BLaER1 treated with 17β-estradiol and CSF1 and Interleukin-3, amounts not matched to agents 10 nM and 100 nM (cell line): ENCODE data around the gene FGFR2.
A peak's percentile ranks its signal among the peaks of the same experiment; 100 is the strongest.
"Not testable (repeated sequence)": the region's sequence is repeated elsewhere in the genome, so short reads cannot be mapped to it uniquely, and the experiment has no call there.

Experiments
- H3K27ac ChIP-seq, 11 experiments: shearing (Covaris generic); formaldehyde crosslinking; 2 replicates each; pipeline ENCODE4 v1.8.1; 2022
- H3K27me3 ChIP-seq, 11 experiments: shearing (Covaris generic); formaldehyde crosslinking; 2 replicates each; pipeline ENCODE4 v1.8.1; 2022
- H3K36me3 ChIP-seq, 11 experiments: shearing (Covaris generic); formaldehyde crosslinking; 2 replicates each; pipeline ENCODE4 v1.8.1; 2022
- H3K4me1 ChIP-seq, 10 experiments: shearing (Covaris generic); formaldehyde crosslinking; 2 replicates each; pipeline ENCODE4 v1.8.1; 2022
- H3K4me2 ChIP-seq, 11 experiments: shearing (Covaris generic); formaldehyde crosslinking; 2 replicates each; pipeline ENCODE4 v1.8.1; 2022
- H3K4me3 ChIP-seq, 10 experiments: shearing (Covaris generic); formaldehyde crosslinking; 2 replicates each; pipeline ENCODE4 v1.8.1; 2022
- H3K9ac ChIP-seq, 11 experiments: shearing (Covaris generic); formaldehyde crosslinking; 2 replicates each; pipeline ENCODE4 v1.8.1; 2022
- H3K9me3 ChIP-seq, 11 experiments: shearing (Covaris generic); formaldehyde crosslinking; replicated peaks in 1 of 11; 2 replicates each; pipeline ENCODE4 v1.8.1; 2022
- H4K20me1 ChIP-seq, 11 experiments: shearing (Covaris generic); formaldehyde crosslinking; 2 replicates each; pipeline ENCODE4 v1.8.1; 2022
- Cebpa-rat ChIP-seq, 11 experiments: shearing (Covaris generic); IDR thresholded peaks; 2 replicates each; pipeline ENCODE4 v1.8.1; 2022

FGFR2 gene

DNA sequence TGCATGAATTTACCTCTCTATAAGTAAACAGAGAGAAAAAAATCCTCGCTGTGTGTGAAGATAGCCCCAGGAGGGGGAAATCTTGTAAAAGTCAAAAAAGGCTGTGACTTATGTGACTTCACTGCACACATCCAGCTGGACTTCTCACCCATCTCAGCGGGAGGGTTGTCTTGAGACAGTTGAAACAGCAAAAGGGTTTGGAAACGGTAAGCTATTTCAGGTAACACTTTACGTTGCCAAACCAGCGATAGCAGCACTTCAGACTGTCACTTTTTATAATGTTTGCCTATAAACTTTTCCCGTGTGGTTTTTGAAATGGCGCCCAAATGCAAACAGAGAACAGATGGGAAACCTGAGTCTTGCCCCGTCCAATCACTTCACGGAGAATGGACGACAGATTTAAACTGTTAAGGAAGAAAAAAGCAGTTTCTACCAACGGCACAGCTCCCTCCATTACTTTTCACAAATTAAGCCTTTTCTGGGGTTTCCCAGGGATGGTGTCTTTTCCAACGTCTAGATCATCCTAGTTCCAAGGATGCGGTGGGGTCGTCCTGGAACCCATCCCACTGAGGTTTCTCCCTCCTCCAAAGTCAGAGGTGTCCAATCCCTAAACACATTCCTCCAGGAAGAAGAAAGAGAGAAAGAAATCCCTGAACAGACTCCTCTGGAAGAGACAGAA is 25.2 kb downstream of the FGFR2 start:
- TF ChIP-seq Cebpa-rat (IDR thresholded peaks at IDR 0.05), result no peak
- Histone ChIP-seq H4K20me1 (no peaks in the 10 kb centered on the region), H3K4me3 (no peak overlapping the region), H3K27me3 (no peaks in the 10 kb centered on the region), H3K9me3 (no peaks in the 10 kb centered on the region), H3K4me2 (no peak overlapping the region), H3K36me3 (no peaks in the 10 kb centered on the region), H3K27ac (no peak overlapping the region), H3K4me1 (no peaks in the 10 kb centered on the region), H3K9ac (no peak overlapping the region)

DNA sequence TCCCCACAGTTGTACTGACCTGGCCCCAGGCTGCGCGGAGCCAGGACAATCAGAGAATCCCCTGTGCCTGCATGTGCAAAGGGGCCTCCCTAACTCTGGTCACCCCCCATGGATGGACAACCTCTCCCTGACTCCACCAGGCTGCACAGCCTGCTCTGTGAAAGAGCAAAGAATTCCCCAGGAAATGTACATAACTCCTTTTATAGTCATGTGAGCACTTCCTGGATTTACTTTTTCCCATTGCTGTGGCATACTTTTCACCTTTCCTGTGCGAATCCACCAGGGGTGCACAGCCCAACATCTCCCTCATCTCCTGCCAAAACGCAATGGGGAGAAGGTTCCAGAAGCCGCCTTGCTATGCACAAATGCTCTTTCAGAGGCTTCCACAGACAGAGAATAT is 27.9 kb downstream of the FGFR2 start:
- Histone ChIP-seq H3K36me3 (no peaks in the 10 kb centered on the region), H3K9ac (no peak overlapping the region), H3K9me3 (no peaks in the 10 kb centered on the region), H3K27ac (no peak overlapping the region), H4K20me1 (no peaks in the 10 kb centered on the region), H3K4me1 (no peaks in the 10 kb centered on the region), H3K27me3 (no peaks in the 10 kb centered on the region), H3K4me3 (no peak overlapping the region), H3K4me2 (no peak overlapping the region)
- TF ChIP-seq Cebpa-rat (IDR thresholded peaks at IDR 0.05), result no peak

DNA sequence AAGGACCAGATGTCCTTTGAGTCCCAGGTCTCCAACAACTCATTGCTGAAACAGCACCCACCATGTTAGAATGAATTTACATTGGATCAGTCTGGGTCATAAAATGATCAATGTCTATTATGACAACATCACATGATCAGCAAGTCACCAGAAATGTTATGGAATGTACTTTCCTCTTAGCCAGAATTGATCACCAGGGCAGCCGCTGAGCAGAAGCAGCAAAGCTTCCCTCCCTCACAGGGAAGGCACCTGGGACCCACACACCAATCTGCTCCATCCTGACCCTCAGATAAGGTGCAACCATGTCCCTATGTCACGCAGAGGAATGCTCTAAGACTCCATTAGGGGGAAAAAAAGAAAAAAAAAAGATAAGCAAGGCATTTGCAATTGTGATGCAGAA is 30.0 kb downstream of the FGFR2 start:
- Histone ChIP-seq H3K9me3 (no peaks in the 10 kb centered on the region), H3K4me2 (no peak overlapping the region), H3K4me3 (no peak overlapping the region), H3K27ac (no peak overlapping the region), H3K9ac (no peak overlapping the region), H3K27me3 (no peaks in the 10 kb centered on the region), H3K4me1 (no peaks in the 10 kb centered on the region), H4K20me1 (no peaks in the 10 kb centered on the region), H3K36me3 (no peaks in the 10 kb centered on the region)
- TF ChIP-seq Cebpa-rat (IDR thresholded peaks at IDR 0.05), result no peak

DNA sequence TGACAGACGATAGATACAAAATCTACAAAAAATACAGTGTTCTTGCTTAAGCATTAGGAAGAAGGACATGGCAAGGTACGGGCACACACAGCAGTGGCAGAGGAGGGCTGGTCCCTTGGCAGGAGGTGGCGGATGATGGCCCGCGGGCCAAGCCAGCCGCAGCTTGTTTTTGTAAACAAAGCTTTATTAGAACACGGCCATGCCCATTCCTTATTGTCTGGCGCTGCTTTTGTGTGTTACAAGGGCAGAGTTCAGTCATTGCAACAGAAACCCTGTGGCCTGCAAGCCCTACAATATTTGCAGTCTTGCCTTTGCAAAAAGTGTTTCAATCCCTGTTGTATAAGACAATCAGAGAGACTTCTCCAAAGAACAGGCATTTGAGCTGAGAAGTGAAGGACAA is 30.7 kb downstream of the FGFR2 start:
- H3K4me1 ChIP-seq, result no peaks in the 10 kb centered on the region
- H3K4me3 ChIP-seq, result no peak overlapping the region
- no peak overlapping the region for H3K9ac ChIP-seq
- no peaks in the 10 kb centered on the region for H3K9me3 ChIP-seq
- no peak for TF ChIP-seq Cebpa-rat (IDR thresholded peaks at IDR 0.05)
- H3K36me3 ChIP-seq, result no peaks in the 10 kb centered on the region
- H3K4me2 ChIP-seq, result no peak overlapping the region
- H3K27me3 ChIP-seq, result no peaks in the 10 kb centered on the region
- no peak overlapping the region for H3K27ac ChIP-seq
- no peaks in the 10 kb centered on the region for H4K20me1 ChIP-seq

DNA sequence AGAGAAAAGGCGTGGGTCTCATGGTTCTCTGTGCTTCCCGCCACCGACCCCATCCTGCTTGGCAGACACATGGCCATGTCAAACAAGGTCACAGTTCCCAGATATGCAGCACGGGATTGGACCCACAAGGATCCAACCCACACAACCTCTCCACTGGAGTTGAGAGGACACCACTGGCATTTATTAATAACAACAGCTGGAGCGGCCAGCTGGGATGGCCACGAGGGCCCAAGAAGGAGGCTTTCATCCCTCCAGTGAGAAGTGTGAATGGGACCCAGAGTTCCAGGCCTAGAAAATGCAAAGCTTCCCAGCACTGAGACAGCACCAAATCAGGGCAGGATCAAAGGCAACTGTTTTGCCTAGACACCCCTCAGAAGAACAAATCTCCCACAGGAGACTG is 31.5 kb downstream of the FGFR2 start:
- no peak overlapping the region for H3K4me3 ChIP-seq
- no peaks in the 10 kb centered on the region for H3K27me3 ChIP-seq
- H3K4me2 ChIP-seq, result no peak overlapping the region
- H4K20me1 ChIP-seq, result no peaks in the 10 kb centered on the region
- no peaks in the 10 kb centered on the region for H3K9me3 ChIP-seq
- no peaks in the 10 kb centered on the region for H3K4me1 ChIP-seq
- no peak overlapping the region for H3K9ac ChIP-seq
- no peak for TF ChIP-seq Cebpa-rat (IDR thresholded peaks at IDR 0.05)
- no peaks in the 10 kb centered on the region for H3K36me3 ChIP-seq
- H3K27ac ChIP-seq, result no peak overlapping the region

DNA sequence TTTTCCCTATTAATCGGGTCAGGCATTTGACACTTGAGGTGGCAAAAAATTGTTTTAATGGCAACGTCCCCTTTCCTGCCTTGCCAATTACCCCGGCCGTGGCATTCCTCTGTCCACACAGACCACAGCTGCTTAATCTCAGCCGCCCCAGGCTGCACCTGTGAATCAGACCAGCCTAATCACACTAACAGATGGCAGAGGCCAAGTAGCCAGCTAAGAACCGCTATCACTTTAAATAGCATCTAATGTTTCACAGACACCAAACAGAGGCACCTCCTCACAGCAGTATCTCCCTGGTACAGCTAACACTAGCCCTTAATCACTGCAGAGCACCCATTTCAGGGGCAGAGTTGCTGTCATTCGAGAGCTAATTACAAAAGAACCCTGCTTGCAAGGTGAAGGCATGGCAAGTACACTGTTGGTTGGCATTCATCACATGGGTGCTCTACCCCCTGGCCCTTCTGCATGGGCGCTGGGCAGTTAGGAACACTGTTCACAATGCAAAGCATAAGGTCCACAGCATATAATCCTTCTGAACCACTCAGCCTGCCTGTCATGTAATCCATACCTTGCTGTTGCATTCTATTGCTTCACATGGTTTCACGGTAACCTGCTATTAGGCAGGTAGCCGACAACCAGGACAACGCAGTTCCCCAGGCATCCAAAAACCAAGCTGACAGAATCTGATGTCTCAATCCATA is 38.8 kb downstream of the FGFR2 start:
- Histone ChIP-seq H3K4me1 (peaks cover 0 to 18% (median 7%) of the 10 kb centered on the region in 10 experiments; a peak in 11 of 20 replicates), H3K27ac (no peak overlapping the region), H3K4me2 (no peak overlapping the region), H3K36me3 (no peaks in the 10 kb centered on the region), H3K4me3 (no peak overlapping the region), H3K27me3 (peaks cover 0 to 7% (median 0%) of the 10 kb centered on the region in 11 experiments; a peak in 1 of 22 replicates), H3K9ac (no peak overlapping the region), H3K9me3 (no peaks in the 10 kb centered on the region), H4K20me1 (0 out of 22 replicates have a peak, but pooled peaks cover 0 to 5% (median 0%) of the 10 kb centered on the region in 11 experiments)
- no peak for TF ChIP-seq Cebpa-rat (IDR thresholded peaks at IDR 0.05)

DNA sequence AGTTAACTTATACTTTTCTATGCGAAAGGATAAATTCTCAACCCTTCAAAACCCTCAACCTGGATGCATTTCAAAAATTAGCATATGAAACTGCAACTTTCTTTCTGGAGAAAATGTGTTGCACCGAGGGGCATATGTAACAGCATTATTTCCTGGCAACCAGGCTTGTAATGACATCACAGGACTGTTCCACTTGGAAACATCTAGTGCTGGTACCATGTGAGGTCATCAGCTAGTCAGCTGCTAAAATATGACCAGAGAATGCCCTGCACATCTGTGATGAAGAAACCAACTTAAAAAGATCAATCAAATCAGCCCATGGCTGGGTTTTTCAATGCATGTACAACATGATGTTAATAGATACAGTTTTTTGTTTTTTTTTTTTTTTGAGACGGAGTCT is 40.0 kb downstream of the FGFR2 start:
- no peak overlapping the region for H3K27ac ChIP-seq
- no peaks in the 10 kb centered on the region for H3K9me3 ChIP-seq
- peaks cover 0 to 18% (median 7%) of the 10 kb centered on the region in 10 experiments; a peak in 11 of 20 replicates for H3K4me1 ChIP-seq
- 0 out of 22 replicates have a peak, but pooled peaks cover 0 to 5% (median 0%) of the 10 kb centered on the region in 11 experiments for H4K20me1 ChIP-seq
- no peak overlapping the region for H3K9ac ChIP-seq
- no peak for TF ChIP-seq Cebpa-rat (IDR thresholded peaks at IDR 0.05)
- no peaks in the 10 kb centered on the region for H3K36me3 ChIP-seq
- peaks cover 0 to 7% (median 0%) of the 10 kb centered on the region in 11 experiments; a peak in 1 of 22 replicates for H3K27me3 ChIP-seq
- H3K4me2 ChIP-seq, result no peak overlapping the region
- no peak overlapping the region for H3K4me3 ChIP-seq

DNA sequence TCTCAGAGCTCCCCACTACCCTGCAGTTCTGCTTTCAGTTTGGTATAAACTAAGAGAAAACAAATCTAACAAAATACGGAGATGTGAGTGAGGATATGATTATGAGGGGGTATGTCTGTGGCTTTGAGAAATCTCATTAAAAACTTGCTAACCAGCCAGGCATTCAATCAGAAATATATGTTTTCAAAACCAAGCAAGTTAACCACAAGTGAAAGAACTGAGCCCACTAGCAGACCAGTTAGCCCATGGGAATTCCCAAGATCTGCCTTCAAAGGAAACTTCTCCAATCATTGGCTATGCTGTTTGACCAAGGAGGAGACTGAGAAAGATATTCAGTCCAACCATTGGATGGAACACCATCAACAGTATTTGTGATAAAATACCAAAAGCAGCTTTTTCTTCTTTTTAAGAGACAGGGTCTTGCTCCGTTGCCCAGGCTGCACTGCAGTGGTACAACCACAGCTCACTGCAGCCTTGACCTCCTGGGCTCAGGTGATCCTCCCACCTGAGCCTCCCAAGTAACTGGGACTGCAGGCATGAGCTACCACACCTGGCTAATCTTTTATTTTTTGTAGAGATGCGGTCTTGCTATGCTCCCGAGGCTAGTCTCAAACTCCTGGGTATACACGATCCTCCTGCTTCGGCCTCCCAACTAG is 41.2 kb downstream of the FGFR2 start:
- peak overlapping the region in 7 of 11 experiments; percentile 17 to 49 (median 36); a peak in 9 of 22 replicates for H3K4me2 ChIP-seq
- H3K9me3 ChIP-seq, result no peaks in the 10 kb centered on the region
- H3K36me3 ChIP-seq, result no peaks in the 10 kb centered on the region
- H3K27me3 ChIP-seq, result peaks cover 0 to 7% (median 0%) of the 10 kb centered on the region in 11 experiments; a peak in 1 of 22 replicates
- no peak overlapping the region for H3K9ac ChIP-seq
- no peak for TF ChIP-seq Cebpa-rat (IDR thresholded peaks at IDR 0.05)
- H3K4me1 ChIP-seq, result peaks cover 0 to 18% (median 7%) of the 10 kb centered on the region in 10 experiments; a peak in 11 of 20 replicates
- 0 out of 22 replicates have a peak, but pooled peaks cover 0 to 5% (median 0%) of the 10 kb centered on the region in 11 experiments for H4K20me1 ChIP-seq
- no peak overlapping the region for H3K4me3 ChIP-seq
- H3K27ac ChIP-seq, result no peak overlapping the region

DNA sequence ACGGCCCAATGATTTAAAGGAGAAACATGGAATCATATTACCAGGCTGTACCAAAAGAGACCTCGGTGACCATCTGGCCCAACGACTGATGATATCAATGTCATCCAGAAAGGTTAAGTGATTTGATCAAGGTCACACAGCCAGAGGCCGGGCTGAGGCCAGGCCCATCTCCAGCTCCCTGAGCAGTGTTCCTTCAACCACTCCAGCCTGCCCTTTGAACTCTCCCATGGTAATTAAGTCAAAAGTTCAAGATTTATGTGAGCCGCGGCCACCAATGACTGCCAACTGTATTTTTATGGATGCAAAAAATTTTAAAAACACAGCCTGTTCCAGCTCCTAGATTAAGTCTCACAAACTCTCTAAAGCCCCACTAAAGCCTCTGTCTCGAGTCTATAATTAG is 41.8 kb downstream of the FGFR2 start:
- Histone ChIP-seq H4K20me1 (0 out of 22 replicates have a peak, but pooled peaks cover 0 to 5% (median 0%) of the 10 kb centered on the region in 11 experiments), H3K4me1 (peaks cover 0 to 18% (median 7%) of the 10 kb centered on the region in 10 experiments; a peak in 11 of 20 replicates), H3K9ac (no peak overlapping the region), H3K27ac (no peak overlapping the region), H3K4me3 (no peak overlapping the region), H3K36me3 (no peaks in the 10 kb centered on the region), H3K27me3 (peaks cover 0 to 7% (median 0%) of the 10 kb centered on the region in 11 experiments; a peak in 1 of 22 replicates), H3K9me3 (no peaks in the 10 kb centered on the region), H3K4me2 (peak overlapping the region in 7 of 11 experiments; percentile 17 to 49 (median 36); a peak in 11 of 22 replicates)
- no peak for TF ChIP-seq Cebpa-rat (IDR thresholded peaks at IDR 0.05)

DNA sequence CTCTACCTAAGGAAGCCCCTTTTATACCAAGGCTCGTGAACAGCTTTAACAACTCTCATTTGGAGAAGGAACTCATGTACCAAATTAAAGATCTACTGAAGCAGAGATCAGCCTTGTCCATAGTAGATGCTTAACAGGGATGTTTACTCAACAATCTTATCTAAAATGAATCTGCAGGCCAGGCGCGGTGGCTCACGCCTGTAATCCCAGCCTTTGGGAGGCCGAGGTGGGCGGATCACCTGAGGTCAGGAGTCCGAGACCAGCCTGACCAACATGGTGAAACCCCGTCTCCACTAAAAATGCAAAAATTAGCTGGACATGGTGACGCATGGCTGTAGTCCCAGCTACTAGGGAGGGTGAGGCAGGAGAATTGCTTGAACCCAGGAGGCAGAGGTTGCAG is 43.3 kb downstream of the FGFR2 start:
- H4K20me1 ChIP-seq, H3K27me3 ChIP-seq, H3K4me3 ChIP-seq, H3K9me3 ChIP-seq, H3K4me2 ChIP-seq, H3K9ac ChIP-seq, H3K36me3 ChIP-seq, H3K27ac ChIP-seq: not testable (repeated sequence)
- peaks cover 0 to 18% (median 7%) of the 10 kb centered on the region in 10 experiments; a peak in 11 of 20 replicates for H3K4me1 ChIP-seq
